H1 (cell line): ENCODE data around the gene LUC7L3. TPM values are rescaled to one million over a fixed set of nuclear protein-coding genes. Genes with fewer than 3 reads are reported as not detected.

Experiments used
- CTCF ChIA-PET: fragments of 300-600 bp; sonication (Branson Sonifier 250); formaldehyde crosslinking; loops from one replicate; lab custom pipeline; 2021; ENCODE audit not compliant: partially characterized antibody; lab: Charles Lee
- POLR2A ChIA-PET: fragments of 300-600 bp; sonication (Branson Sonifier 250); formaldehyde crosslinking; loops from one replicate; lab custom pipeline; 2021; ENCODE audit warnings: inconsistent platforms; ENCODE audit not compliant: partially characterized antibody; lab: Charles Lee
- DNase-seq, 2 experiments: peaks; one replicate each; pipeline versions ENCODE4 v3.0.0 to v3.0.0-alpha.2; 2010 to 2022; ENCODE audit warnings: low spot score in 2 of 2, low read depth in 1 of 2, mixed read lengths in 1 of 2
- FAIRE-seq: peaks from 2 replicates; lab custom pipeline; 2011; peaks lifted over from hg19 to GRCh38; lab: Jason Lieb, UNC
- H2AFZ ChIP-seq: 2 replicates; pipeline ENCODE4 v1.8.1; 2012; ENCODE audit warnings: low read length, inconsistent platforms
- H2AK5ac ChIP-seq: 2 replicates; pipeline ENCODE4 v1.6.1; 2013; ENCODE audit warnings: low read depth, low read length
- H2BK120ac ChIP-seq: replicated peaks from 2 replicates; pipeline ENCODE3; 2013; ENCODE audit warnings: low read depth, low read length, inconsistent platforms
- H2BK12ac ChIP-seq: 2 replicates; pipeline ENCODE4 v1.6.1; 2013; ENCODE audit warnings: low read depth, low read length
- H2BK15ac ChIP-seq: 2 replicates; pipeline ENCODE4 v1.6.1; 2013; ENCODE audit warnings: low read length
- H2BK20ac ChIP-seq: 2 replicates; pipeline ENCODE4 v1.6.1; 2013; ENCODE audit warnings: low read length
- H2BK5ac ChIP-seq: 2 replicates; pipeline ENCODE4 v1.6.1; 2013; ENCODE audit warnings: low read depth, low read length
- H3K14ac ChIP-seq: 2 replicates; pipeline ENCODE4 v1.6.1; 2013; ENCODE audit warnings: inconsistent platforms; ENCODE audit not compliant: insufficient read length
- H3K18ac ChIP-seq: 2 replicates; pipeline ENCODE4 v1.6.1; 2013; ENCODE audit warnings: low read length; ENCODE audit errors: extremely low read depth
- H3K23ac ChIP-seq: 2 replicates; pipeline ENCODE4 v1.6.1; 2013; ENCODE audit warnings: inconsistent platforms; ENCODE audit not compliant: insufficient read length
- H3K23me2 ChIP-seq: 2 replicates; pipeline ENCODE4 v1.6.1; 2013; ENCODE audit warnings: low read depth, low read length
- H3K27ac ChIP-seq: 2 replicates; pipeline ENCODE4 v1.6.1; 2011; ENCODE audit warnings: low read depth, low read length, inconsistent platforms
- H3K27me3 ChIP-seq, 4 experiments: replicated peaks in 1 of 4; 1 replicate in 1 of 4; 2 replicates in 3 of 4; pipeline versions ENCODE4 v1.6.1 to v1.8.1; 2011 to 2013; ENCODE audit warnings: low read length in 3 of 4, mild to moderate bottlenecking in 3 of 4, inconsistent platforms in 2 of 4, mixed read lengths in 2 of 4, moderate library complexity in 1 of 4; ENCODE audit not compliant: control insufficient read depth in 3 of 4, insufficient read depth in 3 of 4; ENCODE audit errors: extremely low read depth in 1 of 4
- H3K36me3 ChIP-seq, 4 experiments: 2 replicates each; pipeline versions ENCODE4 v1.6.1 to v1.8.1; 2011 to 2013; ENCODE audit warnings: mild to moderate bottlenecking in 4 of 4, low read length in 3 of 4, moderate library complexity in 2 of 4, control low read depth in 1 of 4, inconsistent platforms in 1 of 4; ENCODE audit not compliant: insufficient read depth in 4 of 4, control insufficient read depth in 2 of 4
- H3K4ac ChIP-seq: replicated peaks from 2 replicates; pipeline ENCODE3; 2013; ENCODE audit warnings: low read length, low read depth, mixed read lengths, inconsistent platforms; ENCODE audit not compliant: insufficient read length
- H3K4me1 ChIP-seq, 4 experiments: replicated peaks in 1 of 4; 1 replicate in 1 of 4; 2 replicates in 3 of 4; pipeline versions ENCODE4 v1.6.1 to v1.8.1; 2011 to 2013; ENCODE audit warnings: low read length in 3 of 4, inconsistent platforms in 2 of 4, mixed read lengths in 1 of 4; ENCODE audit not compliant: insufficient read depth in 4 of 4, control insufficient read depth in 3 of 4
- H3K4me2 ChIP-seq, 2 experiments: 2 replicates each; pipeline versions ENCODE4 v1.6.1 to v1.8.1; 2011 to 2013; ENCODE audit warnings: low read depth in 2 of 2, low read length in 2 of 2, control low read depth in 1 of 2, inconsistent platforms in 1 of 2, mild to moderate bottlenecking in 1 of 2; ENCODE audit not compliant: insufficient read depth in 1 of 2
- H3K4me3 ChIP-seq, 4 experiments: fragments of 200-600, 300-600 bp in 1 of 4; sonication (generic), shearing (Covaris generic), sonication (Bioruptor Twin) in 1 of 4; 2 replicates each; pipeline versions ENCODE4 v1.5.1 to v1.8.1; 2011 to 2016; ENCODE audit warnings: low read length in 4 of 4, low read depth in 3 of 4, control low read depth in 2 of 4, inconsistent platforms in 2 of 4, mild to moderate bottlenecking in 2 of 4, mixed read lengths in 1 of 4, moderate library complexity in 1 of 4; ENCODE audit not compliant: insufficient read depth in 2 of 4; ENCODE audit errors: extremely low read depth in 1 of 4
- H3K56ac ChIP-seq: replicated peaks from 2 replicates; pipeline ENCODE3; 2013; ENCODE audit warnings: low read depth, mild to moderate bottlenecking, mixed read lengths, low read length, inconsistent platforms; ENCODE audit not compliant: insufficient read length
- H3K79me1 ChIP-seq: 2 replicates; pipeline ENCODE4 v1.6.1; 2013; ENCODE audit warnings: low read depth, low read length, control low read depth
- H3K79me2 ChIP-seq, 2 experiments: 2 replicates each; pipeline versions ENCODE4 v1.6.1 to v1.8.1; 2012 to 2013; ENCODE audit warnings: low read length in 2 of 2, mild to moderate bottlenecking in 2 of 2, inconsistent platforms in 1 of 2; ENCODE audit not compliant: insufficient read depth in 2 of 2, control insufficient read depth in 1 of 2
- H3K9ac ChIP-seq, 4 experiments: replicated peaks in 1 of 4; 1 replicate in 1 of 4; 2 replicates in 3 of 4; pipeline versions ENCODE4 v1.6.1 to v1.8.1; 2011 to 2013; ENCODE audit warnings: low read depth in 3 of 4, low read length in 3 of 4, control low read depth in 2 of 4, mild to moderate bottlenecking in 2 of 4, moderate library complexity in 2 of 4, inconsistent platforms in 1 of 4; ENCODE audit errors: extremely low read depth in 1 of 4
- H3K9me3 ChIP-seq, 2 experiments: 2 replicates each; pipeline versions ENCODE4 v1.6.1 to v1.8.1; 2012 to 2013; ENCODE audit warnings: mild to moderate bottlenecking in 2 of 2, moderate library complexity in 2 of 2, control low read depth in 1 of 2, inconsistent platforms in 1 of 2, low read depth in 1 of 2, low read length in 1 of 2, mixed read lengths in 1 of 2; ENCODE audit not compliant: insufficient read depth in 2 of 2
- H4K20me1 ChIP-seq, 2 experiments: replicated peaks in 1 of 2; 2 replicates each; pipeline versions ENCODE3 to v1.8.1; 2011 to 2013; ENCODE audit warnings: inconsistent platforms in 2 of 2, low read length in 2 of 2, mild to moderate bottlenecking in 1 of 2; ENCODE audit not compliant: insufficient read depth in 2 of 2, control insufficient read depth in 1 of 2
- H4K5ac ChIP-seq: 2 replicates; pipeline ENCODE4 v1.6.1; 2013; ENCODE audit warnings: low read length, low read depth, mixed read lengths, inconsistent platforms; ENCODE audit not compliant: insufficient read length
- H4K8ac ChIP-seq: 2 replicates; pipeline ENCODE4 v1.8.0; 2013; ENCODE audit warnings: mild to moderate bottlenecking, moderate library complexity, low read length, inconsistent platforms; ENCODE audit not compliant: insufficient read depth; ENCODE audit errors: extremely low read depth
- H4K91ac ChIP-seq: replicated peaks from 2 replicates; pipeline ENCODE3; 2013; ENCODE audit warnings: low read length, mixed read lengths, inconsistent platforms; ENCODE audit not compliant: insufficient read length
- CBX8 ChIP-seq: fragments of 300-800, 300-1000 bp; sonication (generic); IDR thresholded peaks from 2 replicates; pipeline ENCODE4 v1.7.1; 2016; ENCODE audit warnings: low read depth, low read length, borderline replicate concordance
- GTF2F1 ChIP-seq: IDR thresholded peaks from 2 replicates; pipeline ENCODE4 v1.6.1; 2012; ENCODE audit warnings: low read depth, low read length, improper control_type of control experiment, borderline replicate concordance
- PHF8 ChIP-seq: fragments of 200-600 bp; sonication (generic); conservative IDR thresholded peaks from 2 replicates; pipeline ENCODE4 v1.7.1; 2012; ENCODE audit warnings: low read depth, mild to moderate bottlenecking, inconsistent platforms, low read length, moderate library complexity
- POLR2AphosphoS5 ChIP-seq: IDR thresholded peaks from 2 replicates; pipeline ENCODE4 v1.6.1; 2011; ENCODE audit warnings: low read depth, low read length
- WGBS, 2 experiments: shearing (Covaris generic) in 1 of 2; methylation state at CpG; one replicate each; pipeline versions ENCODE4 v1.1.6 to v1.1.7; 2013 to 2015; ENCODE audit warnings: low lambda C conversion rate in 2 of 2, mixed read lengths in 2 of 2, inconsistent platforms in 1 of 2, low coverage in 1 of 2, missing lambda C conversion rate in 1 of 2; ENCODE audit not compliant: insufficient replicate concordance in 2 of 2, insufficient coverage in 1 of 2, insufficient read length in 1 of 2; ENCODE audit errors: extremely low coverage in 1 of 2, missing lambda C conversion rate in 1 of 2; 5-methylcytosine and 5-hydroxymethylcytosine counted together
- polyA plus RNA-seq, 7 experiments: library from polyadenylated mRNA; depleted of rRNA in 3 of 7; stranded (reverse) in 5 of 7; unstranded in 2 of 7; fragments of >200 nt in 5 of 7; fragments of 200-250 nt in 2 of 7; gene quantifications; 1 replicate in 5 of 7; 2 replicates in 1 of 7; 4 replicates in 1 of 7; pipeline versions ENCODE4 v1.2.1 to v1.2.3, GENCODE V29; 2011 to 2013; ENCODE audit warnings: missing spikeins in 2 of 7, mixed read lengths in 2 of 7
- total RNA-seq: library from RNA; stranded (reverse); fragmentation: NEBNext Ultra II Directional; extraction: Animal tissue kit (Norgen Biotek cat#: 25700); gene quantifications from 2 replicates; pipeline ENCODE4 v1.2.1, GENCODE V29; 2021

LUC7L3 gene
- total and polyA plus RNA-seq, 2 of the 8 experiments (the other 6 are each of a cell fraction or from before 2014, with no cell fraction given): 102 to 126 TPM

GRCh38 chr17:50739098-50739497 lies 19.7 kb downstream of the LUC7L3 start:
- Histone ChIP-seq H2AFZ (no peak overlapping the region), H4K5ac (no peak overlapping the region), H2BK5ac (no peak overlapping the region), H2BK12ac (no peak overlapping the region), H2BK15ac (no peak overlapping the region), H3K23me2 (no peaks in the 10 kb centered on the region), H3K4me1 (no peaks in the 10 kb centered on the region), H4K8ac (no peak overlapping the region), H3K9me3 (no peaks in the 10 kb centered on the region), H3K4ac (no peak overlapping the region), H3K23ac (no peak overlapping the region), H3K36me3 (peaks cover 20 to 70% (median 45%) of the 10 kb centered on the region in 4 experiments), H3K79me2 (peaks cover 7 to 63% of the 10 kb centered on the region in 2 experiments), H2BK120ac (no peak overlapping the region), H2AK5ac (no peak overlapping the region), H3K79me1 (no peaks in the 10 kb centered on the region; the same call in 1 of the 2 replicates), H3K27ac (no peak overlapping the region), H2BK20ac (no peak overlapping the region), H3K14ac (no peak overlapping the region), H3K4me3 (no peak overlapping the region), H3K18ac (no peak overlapping the region), H3K27me3 (no peaks in the 10 kb centered on the region), H4K91ac (no peak overlapping the region), H4K20me1 (peaks cover 8 to 18% of the 10 kb centered on the region in 2 experiments), H3K56ac (no peak overlapping the region), H3K4me2 (no peak overlapping the region), H3K9ac (no peak overlapping the region)
- no peak for DNase-seq
- 33% methylated on average over 2 of the region's 2 CpGs; no CpG with 5 or more reads in 1 of the 2 experiments for WGBS, 2 experiments
- FAIRE-seq: no peak
- no peak for TF ChIP-seq PHF8
- no peak for TF ChIP-seq POLR2AphosphoS5
- TF ChIP-seq CBX8: no peak
- TF ChIP-seq GTF2F1: no peak
- ChIA-PET POLR2A (interaction anchor here (1.0 to 1.1 kb wide), 3 partner anchors 16 to 20 kb away, joined by 3 to 5 read pairs (median 4); partner anchors contain the start of gene LUC7L3), CTCF (interaction anchor here (1.3 kb wide), 1 partner anchor 189 kb away, joined by 4 read pairs; no protein-coding TSS in a partner anchor)
